Left lung (tissue), 10 donors: Measurements from ENCODE around the gene NIFK. TPM values are rescaled to one million over a fixed set of nuclear protein-coding genes. Genes with fewer than 3 reads are reported as not detected.
"Not testable (repeated sequence)": the region's sequence is repeated elsewhere in the genome, so short reads cannot be mapped to it uniquely, and the experiment has no call there.

Experiments used
- ATAC-seq: fragments of 200-7000 bp; cut with Tn5 transposase; one replicate; pipeline ENCODE4 v1.9.1; 2020; ENCODE audit warnings: moderate library complexity
- DNase-seq, 4 donors: peaks; one replicate each; pipeline ENCODE4 v3.0.0-alpha.2; 2013 to 2020
- H3K27ac ChIP-seq, 2 donors: fragments of 200-600 bp; sonication (generic) in 1 of 2; one replicate each; pipeline versions ENCODE4 v1.5.0 to v1.8.0; 2020 to 2021
- H3K27me3 ChIP-seq, 2 donors: fragments of 200-600 bp; sonication (generic) in 1 of 2; one replicate each; pipeline versions ENCODE4 v1.5.0 to v1.8.0; 2020 to 2021
- H3K36me3 ChIP-seq, 2 donors: fragments of 200-600 bp; sonication (generic) in 1 of 2; one replicate each; pipeline versions ENCODE4 v1.5.0 to v1.8.0; 2020 to 2021
- H3K4me1 ChIP-seq, 2 donors: fragments of 200-600 bp; one replicate each; pipeline ENCODE4 v1.8.0; 2021
- H3K4me3 ChIP-seq, 2 donors: fragments of 200-600 bp; sonication (generic) in 1 of 2; one replicate each; pipeline versions ENCODE4 v1.5.0 to v1.8.0; 2020 to 2021; ENCODE audit warnings: mild to moderate bottlenecking in 1 of 2
- H3K9me3 ChIP-seq, 2 donors: fragments of 200-600 bp; sonication (generic) in 1 of 2; one replicate each; pipeline versions ENCODE4 v1.5.0 to v1.8.0; 2020 to 2021
- CTCF ChIP-seq, 2 donors: fragments of 200-600 bp; sonication (generic) in 1 of 2; IDR thresholded peaks; one replicate each; pipeline versions ENCODE4 v1.5.0 to v1.8.0; 2021; ENCODE audit warnings: antibody characterized with exemption in 2 of 2
- intact Hi-C, 2 donors: fragments of 100-400 bp; cut with DNase I; formaldehyde crosslinking; loops; one replicate each; pipeline versions ENCODE4 v1.11.2 to v1.14.2; 2022
- polyA plus RNA-seq, 6 donors: library from polyadenylated mRNA; unstranded; fragments of 120-200 nt; gene quantifications; one replicate each; pipeline ENCODE4 v1.2.1, GENCODE V29; 2013; ENCODE audit not compliant: insufficient read length in 6 of 6
- total RNA-seq, 2 donors: library from RNA; stranded (reverse); fragmentation: NEBNext Ultra II Directional; extraction: Animal tissue kit (Norgen Biotek cat#: 25700); gene quantifications; one replicate each; pipeline ENCODE4 v1.2.1, GENCODE V29; 2021
- donor health status: DM: no; HTN: yes; CAD: no.
- donor health status: DM: no; HTN: no; CAD: no.

Gene NIFK
- total and polyA plus RNA-seq, 8 donors: 34.6 to 71.3 (median 60.4) TPM

GRCh38 chr2:121705390-121705789 is 31.3 kb downstream of the NIFK start:
- Histone ChIP-seq H3K4me1 (peaks cover 0 to 7% of the 10 kb centered on the region in 2 donors), H3K9me3 (no peaks in the 10 kb centered on the region), H3K27me3 (no peaks in the 10 kb centered on the region), H3K27ac (no peak overlapping the region), H3K36me3 (no peaks in the 10 kb centered on the region), H3K4me3 (no peak overlapping the region)
- no peak for TF ChIP-seq CTCF (IDR thresholded peaks at IDR 0.05)
- ATAC-seq: no peak
- no peak for DNase-seq
- intact Hi-C loops: no loop called here

GRCh38 chr2:121701761-121702160 is 34.9 kb downstream of the NIFK start:
- H3K36me3 ChIP-seq, DNase-seq, intact Hi-C loops, H3K4me3 ChIP-seq, H3K27me3 ChIP-seq, H3K9me3 ChIP-seq, ATAC-seq, H3K27ac ChIP-seq: not testable (repeated sequence)
- peaks cover 12 to 33% of the 10 kb centered on the region in 2 donors for H3K4me1 ChIP-seq

GRCh38 chr2:121699421-121700333 is 37.0 kb downstream of the NIFK start:
- TF ChIP-seq CTCF (IDR thresholded peaks at IDR 0.05): no peak
- no peaks in the 10 kb centered on the region for H3K36me3 ChIP-seq
- peak in 1 of 4 donors; percentile 66 for DNase-seq
- peak overlapping the region in 1 of 2 donors; percentile 2 for H3K4me3 ChIP-seq
- H3K27ac ChIP-seq: peak overlapping the region in 1 of 2 donors; percentile 63
- no peaks in the 10 kb centered on the region for H3K9me3 ChIP-seq
- ATAC-seq: peak; percentile 63
- intact Hi-C loops: no loop called here
- H3K27me3 ChIP-seq: no peaks in the 10 kb centered on the region
- H3K4me1 ChIP-seq: peaks cover 14 to 33% of the 10 kb centered on the region in 2 donors

- H3K4me3 ChIP-seq: no peak overlapping the region
- ATAC-seq: peak; percentile 53
- TF ChIP-seq CTCF (IDR thresholded peaks at IDR 0.05): no peak
- peak overlapping the region in 1 of 2 donors; percentile 63 for H3K27ac ChIP-seq
- H3K4me1 ChIP-seq: peaks cover 14 to 33% of the 10 kb centered on the region in 2 donors
- H3K36me3 ChIP-seq: no peaks in the 10 kb centered on the region
- H3K9me3 ChIP-seq: no peaks in the 10 kb centered on the region
- H3K27me3 ChIP-seq: no peaks in the 10 kb centered on the region
- intact Hi-C loops: no loop called here
- no peak for DNase-seq
Observed at GRCh38 chr2:121698318-121698930, 38.3 kb downstream of the NIFK start.

- H3K4me3 ChIP-seq: no peak overlapping the region
- TF ChIP-seq CTCF (IDR thresholded peaks at IDR 0.05): no peak
- no peaks in the 10 kb centered on the region for H3K9me3 ChIP-seq
- H3K4me1 ChIP-seq: peaks cover 14 to 33% of the 10 kb centered on the region in 2 donors
- no peaks in the 10 kb centered on the region for H3K36me3 ChIP-seq
- ATAC-seq (peak; percentile 73), DNase-seq (peak in 2 of 4 donors; percentile 45 to 56)
- H3K27ac ChIP-seq: peak overlapping the region; percentile 45 to 66
- intact Hi-C loops: no loop called here
- H3K27me3 ChIP-seq: no peaks in the 10 kb centered on the region
Observed at GRCh38 chr2:121697108-121697631, 39.5 kb downstream of the NIFK start.
